Neural progenitor cell (in vitro differentiated cells): ENCODE data around the gene LRBA.

Experiments
- EZH2 ChIP-seq: fragments of 200-600 bp; sonication (generic); IDR thresholded peaks from 2 replicates; pipeline ENCODE4 v1.6.1; 2017; ENCODE audit warnings: antibody characterized with exemption, mild to moderate bottlenecking, moderate library complexity
- EZH2phosphoT487 ChIP-seq: fragments of 200-600 bp; sonication (generic); IDR thresholded peaks from 2 replicates; pipeline ENCODE4 v1.6.1; 2017; ENCODE audit warnings: antibody characterized with exemption
- TF ChIP-seq, protein P1 (sequence below): fragments of 200-600 bp; sonication (generic); IDR thresholded peaks from 2 replicates; pipeline ENCODE4 v1.5.1; 2017; ENCODE audit warnings: antibody characterized with exemption, mild to moderate bottlenecking

DNA sequence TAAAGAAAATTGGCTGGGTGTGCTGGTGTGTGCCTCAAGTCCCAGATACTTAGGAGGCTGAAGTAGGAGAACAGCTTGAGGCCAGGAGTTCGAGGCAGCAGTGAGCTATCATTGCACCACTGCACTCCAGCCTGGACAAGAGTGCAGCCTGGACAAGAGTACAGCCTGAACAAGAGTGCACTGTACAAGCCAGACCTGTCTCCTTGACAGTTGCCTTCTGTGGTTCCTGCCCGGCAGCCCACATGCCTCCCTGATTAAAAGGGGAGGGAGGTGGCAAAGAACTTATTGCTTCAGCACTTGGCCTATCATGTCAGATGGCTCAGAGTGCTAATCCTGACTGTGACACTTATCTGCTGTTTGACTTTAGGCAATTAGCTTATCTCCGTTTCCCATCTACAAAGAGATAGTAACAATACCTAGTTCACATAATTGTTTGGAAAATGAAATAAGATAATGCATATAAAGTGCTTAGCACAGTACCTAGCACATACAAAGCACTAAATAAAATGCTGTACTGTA lies 687.8 kb downstream of the LRBA start:
- TF ChIP-seq, protein P1, sequence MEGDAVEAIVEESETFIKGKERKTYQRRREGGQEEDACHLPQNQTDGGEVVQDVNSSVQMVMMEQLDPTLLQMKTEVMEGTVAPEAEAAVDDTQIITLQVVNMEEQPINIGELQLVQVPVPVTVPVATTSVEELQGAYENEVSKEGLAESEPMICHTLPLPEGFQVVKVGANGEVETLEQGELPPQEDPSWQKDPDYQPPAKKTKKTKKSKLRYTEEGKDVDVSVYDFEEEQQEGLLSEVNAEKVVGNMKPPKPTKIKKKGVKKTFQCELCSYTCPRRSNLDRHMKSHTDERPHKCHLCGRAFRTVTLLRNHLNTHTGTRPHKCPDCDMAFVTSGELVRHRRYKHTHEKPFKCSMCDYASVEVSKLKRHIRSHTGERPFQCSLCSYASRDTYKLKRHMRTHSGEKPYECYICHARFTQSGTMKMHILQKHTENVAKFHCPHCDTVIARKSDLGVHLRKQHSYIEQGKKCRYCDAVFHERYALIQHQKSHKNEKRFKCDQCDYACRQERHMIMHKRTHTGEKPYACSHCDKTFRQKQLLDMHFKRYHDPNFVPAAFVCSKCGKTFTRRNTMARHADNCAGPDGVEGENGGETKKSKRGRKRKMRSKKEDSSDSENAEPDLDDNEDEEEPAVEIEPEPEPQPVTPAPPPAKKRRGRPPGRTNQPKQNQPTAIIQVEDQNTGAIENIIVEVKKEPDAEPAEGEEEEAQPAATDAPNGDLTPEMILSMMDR, result no peak
- TF ChIP-seq EZH2phosphoT487 (no peak), EZH2 (no peak)
